Endodermal cell (in vitro differentiated cells): Measurements from ENCODE around the gene SYDE1. TPM values are rescaled to one million over a fixed set of nuclear protein-coding genes. Genes with fewer than 3 reads are reported as not detected.
A peak's percentile ranks its signal among the peaks of the same experiment; 100 is the strongest.

Experiments used
- DNase-seq: peaks from one replicate; pipeline ENCODE4 v3.0.0-alpha.2; 2017
- H3K27ac ChIP-seq: 2 replicates; pipeline ENCODE4 v1.5.1; 2013; ENCODE audit warnings: mild to moderate bottlenecking, low read depth, low read length, moderate library complexity
- H3K27me3 ChIP-seq: 2 replicates; pipeline ENCODE4 v1.6.1; 2013; ENCODE audit warnings: mild to moderate bottlenecking, low read length, moderate library complexity; ENCODE audit not compliant: insufficient read depth, control insufficient read depth, poor library complexity, severe bottlenecking
- H3K36me3 ChIP-seq: 2 replicates; pipeline ENCODE4 v1.7.0; 2013; ENCODE audit warnings: mild to moderate bottlenecking, low read length, moderate library complexity; ENCODE audit not compliant: control insufficient read depth, insufficient read depth
- H3K4me1 ChIP-seq: one replicate; pipeline ENCODE4 v1.7.0; 2013; ENCODE audit warnings: low read length; ENCODE audit not compliant: control insufficient read depth, insufficient read depth
- H3K4me3 ChIP-seq: 2 replicates; pipeline ENCODE4 v1.5.1; 2013; ENCODE audit warnings: mild to moderate bottlenecking, low read length, moderate library complexity
- H3K9ac ChIP-seq: 2 replicates; pipeline ENCODE4 v1.6.1; 2013; ENCODE audit warnings: mild to moderate bottlenecking, low read length, moderate library complexity; ENCODE audit not compliant: poor library complexity, severe bottlenecking; ENCODE audit errors: extremely low read depth
- H3K9me3 ChIP-seq: 2 replicates; pipeline ENCODE4 v1.6.1; 2013; ENCODE audit warnings: mild to moderate bottlenecking, low read length, moderate library complexity; ENCODE audit not compliant: control insufficient read depth
- H3K27ac Mint-ChIP-seq: 2 replicates; pipeline ENCODE4 v1.8.0; 2020; ENCODE audit warnings: mixed read lengths
- H3K27me3 Mint-ChIP-seq: 2 replicates; pipeline ENCODE4 v1.8.0; 2021; ENCODE audit warnings: mild to moderate bottlenecking, mixed read lengths; ENCODE audit not compliant: insufficient read depth
- H3K36me3 Mint-ChIP-seq: 2 replicates; pipeline ENCODE4 v1.8.0; 2020; ENCODE audit warnings: low read depth, mixed read lengths
- H3K4me1 Mint-ChIP-seq: 2 replicates; pipeline ENCODE4 v1.8.0; 2020; ENCODE audit warnings: mixed read lengths
- H3K4me3 Mint-ChIP-seq: 2 replicates; pipeline ENCODE4 v1.8.0; 2020; ENCODE audit warnings: mild to moderate bottlenecking, moderate library complexity, mixed read lengths
- H3K9me3 Mint-ChIP-seq: 2 replicates; pipeline ENCODE4 v1.8.0; 2020; ENCODE audit warnings: mild to moderate bottlenecking, mixed read lengths
- CTCF ChIP-seq: fragments of 200-600 bp; sonication (generic); conservative IDR thresholded peaks from 2 replicates; pipeline ENCODE4 v1.5.0; 2021; ENCODE audit warnings: antibody characterized with exemption, mild to moderate bottlenecking
- WGBS, 2 experiments: methylation state at CpG; one replicate each; pipeline versions ENCODE4 v1.1.5 to v1.1.7; 2013; ENCODE audit warnings: missing lambda C conversion rate in 2 of 2, mixed read lengths in 1 of 2; ENCODE audit not compliant: insufficient coverage in 1 of 2, insufficient read length in 1 of 2; 5-methylcytosine and 5-hydroxymethylcytosine counted together
- total RNA-seq, 2 donors: library from RNA; stranded (reverse); fragmentation: NEBNext Ultra II Directional in 1 of 2; extraction: Animal tissue kit (Norgen Biotek cat#: 25700) in 1 of 2; gene quantifications; 2 replicates in 1 of 2; 3 replicates in 1 of 2; pipeline ENCODE4 v1.2.1, GENCODE V29; 2021

SYDE1 gene
- total RNA-seq, 2 donors from 2014 or later: 8.9 to 12.2 TPM

DNA sequence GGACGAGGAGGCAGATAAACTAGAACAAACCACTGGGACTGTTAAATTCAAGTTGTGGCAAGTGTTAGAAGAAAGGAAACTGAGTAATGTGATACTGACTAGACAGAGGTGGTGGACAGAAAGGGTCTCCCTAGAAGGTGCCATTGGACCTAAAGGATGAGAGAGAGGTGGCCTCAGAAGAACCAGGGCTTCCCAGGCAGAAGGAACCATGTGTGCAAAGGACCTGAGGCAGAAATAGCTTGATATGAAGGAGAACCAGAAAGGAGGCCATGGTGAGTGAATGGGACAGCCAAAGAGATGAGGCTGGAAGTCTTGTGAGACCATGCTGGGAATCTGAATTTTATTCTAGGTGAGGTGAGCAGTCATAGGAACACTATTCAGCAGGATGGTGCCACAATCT, 2.8 kb upstream of the SYDE1 start:
- WGBS, 2 experiments: 67 to 84% methylated on average over 1 of the region's 1 CpG
- Histone ChIP-seq H3K27me3 (no peaks in the 10 kb centered on the region), H3K9ac (no peak overlapping the region), H3K36me3 (no peaks in the 10 kb centered on the region), H3K9me3 (no peaks in the 10 kb centered on the region), H3K4me1 (no peaks in the 10 kb centered on the region), H3K27ac (no peak overlapping the region), H3K4me3 (no peak overlapping the region)
- Mint-ChIP-seq H3K9me3 (peaks cover 17% of the 10 kb centered on the region), H3K27me3 (peaks cover 8% of the 10 kb centered on the region), H3K27ac (no peak overlapping the region), H3K4me3 (no peak overlapping the region), H3K36me3 (no peaks in the 10 kb centered on the region), H3K4me1 (peaks cover 10% of the 10 kb centered on the region)
- no peak for DNase-seq
- TF ChIP-seq CTCF: no peak

- Mint-ChIP-seq H3K4me1 (peaks cover 10% of the 10 kb centered on the region), H3K9me3 (peaks cover 17% of the 10 kb centered on the region), H3K4me3 (no peak overlapping the region), H3K27me3 (peaks cover 8% of the 10 kb centered on the region), H3K36me3 (no peaks in the 10 kb centered on the region), H3K27ac (no peak overlapping the region)
- H3K9ac ChIP-seq: no peak overlapping the region
- H3K4me1 ChIP-seq: no peaks in the 10 kb centered on the region
- H3K4me3 ChIP-seq: no peak overlapping the region
- no peak for TF ChIP-seq CTCF
- H3K27me3 ChIP-seq: no peaks in the 10 kb centered on the region
- 86 to 95% methylated on average over 3 of the region's 3 CpGs for WGBS, 2 experiments
- no peaks in the 10 kb centered on the region for H3K36me3 ChIP-seq
- H3K9me3 ChIP-seq: no peaks in the 10 kb centered on the region
- H3K27ac ChIP-seq: no peak overlapping the region
- DNase-seq: no peak
Observed at GRCh38 chr19:15105044-15105443, 2.2 kb upstream of the SYDE1 start.

GRCh38 chr19:15108145-15108844, 1.1 kb downstream of the SYDE1 start:
- H3K4me1 Mint-ChIP-seq: peaks cover 10% of the 10 kb centered on the region
- H3K27me3 ChIP-seq: no peaks in the 10 kb centered on the region
- H3K4me3 ChIP-seq: peak overlapping the region; percentile 87
- peak; percentile 62 for DNase-seq
- H3K27ac ChIP-seq: no peak overlapping the region
- H3K27ac Mint-ChIP-seq: peak overlapping the region; percentile 81
- no peak for TF ChIP-seq CTCF
- H3K4me1 ChIP-seq: no peaks in the 10 kb centered on the region
- H3K9me3 Mint-ChIP-seq: peaks cover 9% of the 10 kb centered on the region
- H3K36me3 Mint-ChIP-seq: peaks cover 22% of the 10 kb centered on the region
- no peaks in the 10 kb centered on the region for H3K9me3 ChIP-seq
- 62 to 71% methylated on average over 7 to 10 of the region's 10 CpGs for WGBS, 2 experiments
- peaks cover 25% of the 10 kb centered on the region for H3K36me3 ChIP-seq
- peaks cover 5% of the 10 kb centered on the region for H3K27me3 Mint-ChIP-seq
- H3K9ac ChIP-seq: peak overlapping the region; percentile 89
- peak overlapping the region; percentile 77 for H3K4me3 Mint-ChIP-seq
